LHCN-M2 (cell line): ENCODE results near the gene RMP24.
"Not testable (repeated sequence)": the region's sequence is repeated elsewhere in the genome, so short reads cannot be mapped to it uniquely, and the experiment has no call there.

Experiments
- DNase-seq: peaks from one replicate; pipeline ENCODE4 v3.0.0-alpha.2; 2012; ENCODE audit warnings: low read depth

Gene RMP24

GRCh38 chr18:35967866-35968265 is 4.6 kb upstream of the RMP24 start:
- DNase-seq: not testable (repeated sequence)

GRCh38 chr18:35968278-35968880 is 4.1 kb upstream of the RMP24 start:
- DNase-seq: no peak

DNA sequence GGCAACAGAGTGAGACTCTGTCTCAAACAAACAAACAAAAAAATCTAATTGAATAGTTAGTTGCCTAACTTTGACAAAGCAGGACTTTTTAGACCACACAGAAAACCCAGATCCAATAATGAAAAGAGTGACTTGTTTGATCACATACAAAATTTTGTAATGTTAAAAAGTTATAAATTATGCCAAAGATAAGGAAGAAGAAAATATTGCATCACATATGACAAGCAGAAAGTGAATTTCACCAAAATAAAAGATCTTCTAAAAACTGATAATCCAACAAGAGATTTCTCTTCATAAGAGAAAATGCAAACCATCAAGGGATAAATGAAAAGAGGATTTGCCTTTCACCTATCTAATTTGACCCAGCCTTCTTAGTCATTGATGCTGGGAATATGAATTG is 2.8 kb upstream of the RMP24 start:
- DNase-seq: no peak

DNA sequence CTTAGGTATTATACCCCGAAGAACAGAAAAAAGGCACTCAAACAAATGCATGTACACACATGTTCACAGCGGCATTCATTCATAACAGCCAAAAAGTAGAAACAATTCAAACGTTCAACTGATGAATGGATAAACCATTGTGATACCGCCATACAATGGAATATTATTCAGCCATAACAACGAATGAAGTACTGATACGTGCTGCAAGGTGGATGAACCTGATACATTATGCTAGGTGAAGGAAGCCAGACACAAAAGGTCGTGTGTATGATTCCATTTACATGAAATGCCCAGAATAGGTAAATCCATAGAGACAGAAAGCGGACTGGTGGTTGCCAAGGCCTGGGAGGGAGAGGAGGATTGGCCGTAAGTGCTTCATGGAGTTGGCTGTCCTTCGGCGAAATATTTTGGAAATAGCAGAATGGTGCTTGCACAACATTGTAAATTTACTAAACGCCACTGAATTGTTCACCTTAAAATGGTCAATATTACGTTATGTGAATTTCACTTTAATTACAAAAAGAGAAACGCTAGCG is 750 bp upstream of the RMP24 start:
- no peak for DNase-seq

- DNase-seq: no peak
Observed at GRCh38 chr18:35973650-35974049, 1.2 kb downstream of the RMP24 start.

DNA sequence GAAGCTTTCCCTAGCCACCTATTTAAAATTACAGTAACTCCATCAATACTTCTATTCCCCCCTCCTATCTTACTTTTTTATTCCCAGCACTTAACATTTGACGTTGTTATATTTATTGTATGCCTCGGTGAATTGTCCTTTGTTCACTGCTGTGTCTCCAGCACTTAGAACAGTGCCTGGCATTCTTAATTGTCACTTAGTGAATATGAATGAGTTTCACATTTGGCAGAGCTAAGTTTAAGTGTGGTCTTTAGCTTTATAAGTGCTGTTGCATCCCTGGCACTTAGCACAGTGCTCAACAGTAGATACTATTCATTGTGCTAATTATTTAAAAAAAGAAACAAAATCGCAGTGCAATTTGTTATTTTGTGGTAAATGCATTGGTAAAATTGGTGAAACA is 1.7 kb downstream of the RMP24 start:
- DNase-seq: no peak

- DNase-seq: no peak
Observed at GRCh38 chr18:35979112-35979511, 6.6 kb downstream of the RMP24 start.

DNA sequence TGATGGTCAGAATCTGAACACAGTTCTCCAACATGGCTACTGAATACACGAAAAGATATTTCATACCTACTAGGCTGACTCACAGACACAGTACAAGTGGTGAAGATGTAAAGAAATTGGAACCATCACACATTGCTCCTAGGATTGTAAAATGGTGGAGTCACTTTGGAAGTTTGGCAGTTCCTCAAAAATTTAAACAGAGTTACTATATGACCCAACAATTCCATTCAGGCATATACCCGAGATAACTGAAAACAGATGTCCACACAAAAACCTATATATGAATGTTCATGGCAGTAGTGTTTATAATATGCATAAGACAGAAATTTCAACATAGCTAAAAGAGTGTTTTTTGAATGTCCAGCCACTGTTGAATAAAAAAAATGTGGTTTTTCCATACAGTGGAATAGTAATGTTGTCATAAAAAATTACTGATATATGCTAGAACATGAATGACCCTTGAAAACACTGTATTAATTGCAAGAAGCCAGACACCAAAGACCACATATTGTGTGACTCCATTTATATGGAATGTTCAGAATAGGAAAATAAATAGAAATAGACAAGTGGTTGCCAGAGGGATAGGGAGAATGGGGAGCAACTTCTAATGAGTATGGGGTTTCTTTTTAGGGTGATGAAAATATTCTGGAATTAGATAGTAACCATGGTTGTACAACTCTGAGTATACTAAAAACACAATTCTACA is 10.1 kb downstream of the RMP24 start:
- peak; percentile 14 for DNase-seq

GRCh38 chr18:35983147-35983546 is 10.7 kb downstream of the RMP24 start:
- DNase-seq: no peak

GRCh38 chr18:35983818-35984217 is 11.3 kb downstream of the RMP24 start:
- DNase-seq: no peak

- DNase-seq: no peak
Observed at GRCh38 chr18:35991696-35992095, 19.2 kb downstream of the RMP24 start.

DNA sequence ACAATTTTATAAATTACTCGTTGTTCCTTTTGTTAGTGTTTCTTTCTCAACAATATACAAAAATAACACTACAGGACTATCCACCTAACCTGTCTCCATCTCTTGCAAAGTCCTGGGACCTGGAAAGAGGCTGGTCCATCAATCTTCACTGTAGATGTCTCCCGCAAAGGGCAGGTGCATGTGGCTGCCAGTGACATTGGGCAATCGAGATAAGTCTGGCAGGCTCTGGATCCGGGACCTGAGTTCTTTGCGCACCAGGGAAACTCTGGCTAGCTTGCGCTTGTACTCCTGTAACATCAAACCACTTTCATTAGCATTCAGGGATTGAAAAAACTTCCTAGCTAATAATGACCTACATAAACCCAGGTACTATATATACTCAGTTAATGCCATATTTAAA is 20.5 kb downstream of the RMP24 start:
- DNase-seq: no peak

- DNase-seq: peak; percentile 6
Observed at GRCh38 chr18:35998967-35999366, 26.5 kb downstream of the RMP24 start.

GRCh38 chr18:35999925-36000324 is 27.4 kb downstream of the RMP24 start:
- DNase-seq: peak; percentile 26

GRCh38 chr18:36006997-36007396 is 34.5 kb downstream of the RMP24 start:
- DNase-seq: no peak

- no peak for DNase-seq
Observed at GRCh38 chr18:36009214-36009613, 36.7 kb downstream of the RMP24 start.

- DNase-seq: peak; percentile 26
Observed at GRCh38 chr18:36012891-36013290, 40.4 kb downstream of the RMP24 start.

- DNase-seq: no peak
Observed at GRCh38 chr18:36015629-36016028, 43.1 kb downstream of the RMP24 start.

DNA sequence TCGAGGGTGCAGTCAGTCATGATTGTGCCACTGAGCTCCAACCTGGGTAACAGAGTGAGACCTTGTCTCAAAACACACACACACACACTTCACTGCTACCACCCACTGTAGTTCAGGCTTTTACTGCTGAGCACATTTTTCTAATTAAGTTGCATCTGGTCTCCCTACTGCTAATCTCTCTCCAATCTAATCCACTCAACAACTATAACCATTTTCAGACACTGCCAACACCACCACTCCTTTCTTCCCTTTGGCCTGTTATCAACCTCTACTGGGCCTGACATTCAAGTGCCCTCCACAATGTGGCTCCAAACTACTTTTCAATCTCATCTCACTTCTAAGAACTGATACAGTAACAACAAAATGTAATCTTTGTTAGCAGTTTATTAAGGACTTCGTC is 44.8 kb downstream of the RMP24 start:
- DNase-seq: no peak

DNA sequence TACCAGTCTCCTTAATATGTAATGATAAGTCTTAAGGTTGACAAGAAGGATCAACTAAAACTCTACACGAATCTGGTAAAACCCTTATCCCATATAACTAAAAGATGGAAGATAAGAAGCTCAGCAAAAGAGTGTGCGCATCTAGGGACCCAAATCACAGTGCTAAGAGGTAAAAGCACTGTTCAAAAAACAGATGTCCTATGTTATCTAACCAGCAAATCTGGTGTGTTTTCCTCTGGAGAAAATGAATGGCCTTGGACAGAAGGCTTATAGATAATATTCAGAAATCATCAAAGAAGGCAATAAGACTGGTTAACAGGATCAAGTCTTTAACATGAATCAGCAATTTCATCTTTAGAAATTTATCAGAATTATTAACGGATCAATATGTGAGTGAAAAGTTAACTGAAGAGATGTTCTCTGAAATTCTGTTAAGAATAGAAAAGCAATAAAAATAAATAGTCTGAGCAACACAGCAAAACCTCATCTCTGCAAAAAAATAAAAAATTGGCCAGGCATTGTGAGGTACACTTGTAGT is 47.8 kb downstream of the RMP24 start:
- no peak for DNase-seq

DNA sequence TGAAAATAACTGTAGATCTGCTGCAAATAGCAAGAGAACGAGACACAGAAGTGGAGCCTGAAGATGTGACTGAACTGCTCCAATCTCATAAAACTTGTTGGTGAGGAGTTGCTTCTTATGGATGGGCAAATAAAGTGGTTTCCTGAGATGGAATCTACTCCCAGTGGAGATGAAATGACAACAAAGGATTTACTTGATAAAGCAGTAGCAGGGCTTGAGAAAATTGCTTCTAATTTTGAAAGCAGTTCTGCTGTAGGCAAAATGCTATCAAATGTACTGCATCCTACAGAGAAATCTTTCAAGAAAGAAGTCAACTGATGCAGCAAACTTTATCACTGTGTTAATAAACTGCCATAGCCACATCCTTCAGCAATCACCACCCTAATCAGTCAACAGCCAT is 50.9 kb downstream of the RMP24 start:
- DNase-seq: no peak

GRCh38 chr18:36024241-36024640 is 51.8 kb downstream of the RMP24 start:
- peak; percentile 16 for DNase-seq

DNA sequence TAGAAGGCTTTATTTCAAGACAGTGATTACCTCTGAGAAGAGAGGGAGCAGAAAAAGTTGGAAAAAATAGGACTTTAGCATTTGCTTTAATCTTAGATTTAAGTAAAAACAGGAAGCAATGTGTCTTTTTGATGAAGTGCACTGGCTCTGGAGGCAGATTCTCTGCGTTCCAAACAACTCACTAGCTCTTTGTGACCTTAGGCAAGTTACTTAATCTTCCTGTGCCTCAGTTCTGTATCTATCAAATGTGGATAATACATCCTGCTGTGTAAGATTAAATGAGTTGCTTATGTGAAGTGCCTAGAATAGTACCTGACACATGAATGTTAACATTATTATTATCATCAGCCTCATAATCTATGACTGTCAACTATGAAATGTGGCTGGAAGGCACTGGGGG is 52.5 kb downstream of the RMP24 start:
- DNase-seq: no peak
